GM13976 (cell line): Measurements from ENCODE around the gene NR2F6.

Experiments
- DNase-seq: peaks from one replicate; pipeline ENCODE4 v3.0.0; 2012; ENCODE audit warnings: low spot score
- CTCF ChIP-seq: IDR thresholded peaks from 2 replicates; pipeline ENCODE4 v1.5.1; 2012; ENCODE audit warnings: borderline replicate concordance, mild to moderate bottlenecking; ENCODE audit not compliant: insufficient read depth; ENCODE audit errors: extremely low read depth, missing control alignments, control extremely low read depth
- in situ Hi-C: fragments of 300-500 bp; cut with MboI; formaldehyde crosslinking; loops from one replicate; pipeline ENCODE4 v1.12.0; 2022; ENCODE audit warnings: low sequenced_read_pairs, mixed read lengths, inconsistent platforms; ENCODE audit not compliant: unreplicated experiment

NR2F6 gene

DNA sequence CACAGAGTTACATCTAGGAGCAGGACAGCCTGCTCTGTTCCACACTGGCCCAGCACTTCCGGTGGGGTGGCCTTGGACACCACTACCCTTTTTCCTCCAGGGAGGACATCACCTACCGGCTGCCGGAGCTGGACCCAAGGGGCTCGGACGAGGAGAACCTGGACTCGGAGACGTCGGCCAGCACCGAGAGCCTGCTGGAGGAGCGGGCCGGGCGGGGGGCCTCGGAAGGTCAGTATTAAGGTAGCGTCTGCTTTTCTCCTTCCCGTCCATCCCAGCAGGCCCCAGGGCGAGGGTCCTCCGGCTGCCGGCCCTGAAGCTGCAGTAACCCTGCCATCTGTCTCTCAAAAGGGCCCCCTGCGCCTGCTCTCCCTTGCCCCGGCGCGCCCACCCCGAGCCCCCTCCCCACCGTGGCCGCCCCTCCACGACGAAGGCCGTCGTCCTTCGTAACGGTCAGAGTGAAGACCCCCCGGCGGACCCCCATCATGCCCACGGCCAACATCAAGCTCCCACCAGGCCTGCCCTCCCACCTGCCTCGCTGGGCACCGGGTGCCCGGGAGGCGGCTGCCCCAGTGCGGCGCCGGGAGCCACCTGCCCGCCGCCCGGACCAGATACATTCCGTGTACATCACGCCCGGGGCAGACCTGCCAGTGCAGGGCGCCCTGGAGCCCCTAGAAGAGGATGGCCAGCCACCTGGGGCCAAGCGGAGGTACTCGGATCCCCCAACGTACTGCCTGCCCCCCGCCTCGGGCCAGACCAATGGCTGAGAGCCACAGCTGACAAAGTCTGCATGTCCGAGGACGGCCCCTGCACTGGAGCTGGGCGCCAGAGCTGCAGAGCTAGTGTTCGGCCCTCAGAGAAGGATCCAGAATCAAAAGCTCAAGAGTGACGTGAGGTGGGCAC lies 33.9 kb downstream of the NR2F6 start:
- in situ Hi-C loops, result no loop called here
- no peak for DNase-seq
- TF ChIP-seq CTCF, result no peak

DNA sequence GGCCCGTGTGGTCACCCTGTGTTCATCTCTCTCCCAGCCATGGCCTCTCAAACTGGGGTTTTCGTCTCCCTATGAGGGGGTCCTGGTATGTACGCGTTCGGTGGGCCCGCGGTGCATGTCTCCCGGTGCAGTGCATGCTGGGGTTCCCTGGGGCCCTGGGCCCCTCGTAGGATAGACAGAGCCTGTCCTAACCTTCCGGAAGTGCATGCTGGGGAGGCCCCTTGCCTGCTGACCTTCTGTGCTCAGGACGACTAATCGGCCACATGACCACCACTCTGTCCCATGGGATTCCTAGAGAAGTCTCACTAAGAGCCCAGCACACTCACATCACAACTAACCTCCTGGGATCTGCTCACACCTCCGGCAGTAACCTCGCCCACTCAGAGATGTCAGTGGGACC lies 35.4 kb downstream of the NR2F6 start:
- TF ChIP-seq CTCF, result no peak
- DNase-seq, result no peak

GRCh38 chr19:17209126-17210036 lies 36.3 kb downstream of the NR2F6 start:
- in situ Hi-C loops, result no loop called here
- DNase-seq, result peak; percentile 83

More for the DNA sequence above, 35.4 kb downstream of the NR2F6 start:
- in situ Hi-C loops, result no loop called here

GRCh38 chr19:17206736-17207581 lies 38.8 kb downstream of the NR2F6 start:
- in situ Hi-C loops, result no loop called here
- no peak for DNase-seq
- TF ChIP-seq CTCF, result no peak

More at GRCh38 chr19:17209126-17210036, 36.3 kb downstream of the NR2F6 start:
- TF ChIP-seq CTCF, result no peak

DNA sequence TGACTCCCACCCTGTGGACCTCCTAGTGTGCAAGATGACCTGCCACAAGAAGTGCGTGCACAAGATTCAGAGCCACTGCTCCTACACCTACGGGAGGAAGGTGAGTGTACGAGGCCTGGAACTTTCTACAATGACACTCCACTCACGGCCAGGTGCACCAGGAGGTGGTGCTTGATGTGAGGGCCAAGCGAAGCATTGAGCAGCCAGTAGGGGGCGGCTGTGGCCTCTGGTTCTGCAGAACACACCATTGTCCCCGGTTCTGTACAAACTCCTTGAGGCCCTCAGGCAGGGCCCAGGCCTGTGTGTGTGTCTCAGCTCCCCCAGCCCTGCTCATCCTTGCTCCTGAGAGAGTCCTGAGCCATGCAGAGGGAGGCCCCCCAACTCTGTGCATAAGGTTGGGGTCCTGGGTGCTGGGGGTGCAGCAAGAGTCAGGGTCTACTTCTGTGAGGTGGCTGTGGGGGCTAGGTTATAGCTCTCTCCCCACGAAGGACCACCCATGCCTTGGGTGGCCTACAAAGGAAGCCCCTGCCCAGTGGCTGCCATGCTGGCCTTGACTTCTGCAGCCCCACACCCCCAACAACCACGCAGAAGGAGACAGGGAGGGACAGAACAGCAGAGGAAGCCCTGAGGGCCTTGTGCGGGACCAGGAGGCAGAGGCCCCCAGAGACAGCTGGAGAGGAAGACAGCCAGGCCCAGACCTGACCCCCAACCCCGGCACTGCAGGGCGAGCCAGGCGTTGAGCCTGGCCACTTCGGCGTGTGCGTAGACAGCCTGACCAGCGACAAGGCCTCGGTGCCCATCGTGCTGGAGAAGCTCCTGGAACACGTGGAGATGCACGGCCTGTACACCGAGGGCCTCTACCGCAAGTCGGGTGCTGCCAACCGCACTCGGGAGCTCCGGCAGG lies 40.2 kb downstream of the NR2F6 start:
- peak; percentile 53 for TF ChIP-seq CTCF
- DNase-seq, result peak; percentile 66

More for the DNA sequence above, 40.2 kb downstream of the NR2F6 start:
- in situ Hi-C loops, result no loop called here
